ENCODE measurements around the gene LGALS14. TPM values are rescaled to one million over a fixed set of nuclear protein-coding genes. Genes with fewer than 3 reads are reported as not detected.

Gene LGALS14
- total RNA-seq, 1 donor from 2014 or later: not detected

- Mint-ChIP-seq H3K9me3 (ENCODE audit: unreplicated experiment) (no peaks in the 10 kb centered on the region), H3K4me1 (ENCODE audit: low read depth, unreplicated experiment) (no peaks in the 10 kb centered on the region), H3K4me3 (ENCODE audit: unreplicated experiment) (no peak overlapping the region), H3K27ac (ENCODE audit: unreplicated experiment) (no peak overlapping the region), H3K27me3 (ENCODE audit: unreplicated experiment) (no peaks in the 10 kb centered on the region), H3K36me3 (ENCODE audit: unreplicated experiment) (no peaks in the 10 kb centered on the region)
- no peak for TF ChIP-seq CTCF (IDR thresholded peaks at IDR 0.05; ENCODE audit: partially characterized antibody, unreplicated experiment)
- no peak for DNase-seq
These were observed 41.4 kb downstream of the LGALS14 start for GRCh38 chr19:39745643-39746042.

- no peak for TF ChIP-seq CTCF (IDR thresholded peaks at IDR 0.05; ENCODE audit: partially characterized antibody, unreplicated experiment)
- H3K9me3 Mint-ChIP-seq (ENCODE audit: unreplicated experiment): no peaks in the 10 kb centered on the region
- no peak overlapping the region for H3K4me3 Mint-ChIP-seq (ENCODE audit: unreplicated experiment)
- no peak overlapping the region for H3K27ac Mint-ChIP-seq (ENCODE audit: unreplicated experiment)
- no peak for DNase-seq
- H3K4me1 Mint-ChIP-seq (ENCODE audit: low read depth, unreplicated experiment): no peaks in the 10 kb centered on the region
- peaks cover 2% of the 10 kb centered on the region for H3K27me3 Mint-ChIP-seq (ENCODE audit: unreplicated experiment)
- H3K36me3 Mint-ChIP-seq (ENCODE audit: unreplicated experiment): no peaks in the 10 kb centered on the region
These were observed 42.7 kb downstream of the LGALS14 start for GRCh38 chr19:39746836-39747529.

GRCh38 chr19:39749981-39750380 is 45.7 kb downstream of the LGALS14 start:
- Mint-ChIP-seq H3K9me3 (ENCODE audit: unreplicated experiment) (no peaks in the 10 kb centered on the region), H3K36me3 (ENCODE audit: unreplicated experiment) (no peaks in the 10 kb centered on the region), H3K4me1 (ENCODE audit: low read depth, unreplicated experiment) (no peaks in the 10 kb centered on the region), H3K27ac (ENCODE audit: unreplicated experiment) (no peak overlapping the region), H3K27me3 (ENCODE audit: unreplicated experiment) (peaks cover 2% of the 10 kb centered on the region), H3K4me3 (ENCODE audit: unreplicated experiment) (no peak overlapping the region)
- TF ChIP-seq CTCF (IDR thresholded peaks at IDR 0.05; ENCODE audit: partially characterized antibody, unreplicated experiment): no peak
- no peak for DNase-seq

GRCh38 chr19:39752390-39752789 is 48.1 kb downstream of the LGALS14 start:
- Mint-ChIP-seq H3K4me1 (ENCODE audit: low read depth, unreplicated experiment) (no peaks in the 10 kb centered on the region), H3K4me3 (ENCODE audit: unreplicated experiment) (no peak overlapping the region), H3K27ac (ENCODE audit: unreplicated experiment) (no peak overlapping the region), H3K36me3 (ENCODE audit: unreplicated experiment) (no peaks in the 10 kb centered on the region), H3K27me3 (ENCODE audit: unreplicated experiment) (peaks cover 2% of the 10 kb centered on the region), H3K9me3 (ENCODE audit: unreplicated experiment) (no peaks in the 10 kb centered on the region)
- DNase-seq: no peak
- TF ChIP-seq CTCF (IDR thresholded peaks at IDR 0.05; ENCODE audit: partially characterized antibody, unreplicated experiment): no peak

GRCh38 chr19:39752795-39753194 is 48.5 kb downstream of the LGALS14 start:
- no peaks in the 10 kb centered on the region for H3K4me1 Mint-ChIP-seq (ENCODE audit: low read depth, unreplicated experiment)
- no peak overlapping the region for H3K27ac Mint-ChIP-seq (ENCODE audit: unreplicated experiment)
- TF ChIP-seq CTCF (IDR thresholded peaks at IDR 0.05; ENCODE audit: partially characterized antibody, unreplicated experiment): no peak
- H3K9me3 Mint-ChIP-seq (ENCODE audit: unreplicated experiment): no peaks in the 10 kb centered on the region
- no peaks in the 10 kb centered on the region for H3K36me3 Mint-ChIP-seq (ENCODE audit: unreplicated experiment)
- H3K27me3 Mint-ChIP-seq (ENCODE audit: unreplicated experiment): peaks cover 2% of the 10 kb centered on the region
- no peak overlapping the region for H3K4me3 Mint-ChIP-seq (ENCODE audit: unreplicated experiment)
- no peak for DNase-seq

Data from glutamatergic neuron (in vitro differentiated cells).